ENCODE results near the gene PRDM5.
"Not testable (repeated sequence)": the region's sequence is repeated elsewhere in the genome, so short reads cannot be mapped to it uniquely, and the experiment has no call there.

The PRDM5 gene

GRCh38 chr4:120741636-120742035, 180.9 kb downstream of the PRDM5 start:
- not testable (repeated sequence) for DNase-seq

- no peak for DNase-seq
Measured at GRCh38 chr4:120736312-120736711, 186.2 kb downstream of the PRDM5 start.

GRCh38 chr4:120733968-120734367, 188.6 kb downstream of the PRDM5 start:
- no peak for DNase-seq

GRCh38 chr4:120733054-120733453, 189.5 kb downstream of the PRDM5 start:
- DNase-seq, result no peak

- DNase-seq, result no peak
Measured at GRCh38 chr4:120731561-120731960, 191.0 kb downstream of the PRDM5 start.

- DNase-seq, result no peak
Measured at GRCh38 chr4:120730777-120731320, 191.7 kb downstream of the PRDM5 start.

- no peak for DNase-seq
Measured at GRCh38 chr4:120728892-120729675, 193.4 kb downstream of the PRDM5 start.

GRCh38 chr4:120725639-120726580, 196.6 kb downstream of the PRDM5 start:
- DNase-seq, result no peak

- DNase-seq, result no peak
Measured at GRCh38 chr4:120724656-120725055, 197.9 kb downstream of the PRDM5 start.

- DNase-seq, result no peak
Measured at GRCh38 chr4:120723986-120724385, 198.5 kb downstream of the PRDM5 start.

- no peak for DNase-seq
Measured at GRCh38 chr4:120723105-120723504, 199.4 kb downstream of the PRDM5 start.

- DNase-seq, result no peak
Measured at GRCh38 chr4:120722655-120723054, 199.9 kb downstream of the PRDM5 start.

GRCh38 chr4:120720354-120720934, 202.1 kb downstream of the PRDM5 start:
- DNase-seq, result no peak

- DNase-seq, result no peak
Measured at GRCh38 chr4:120718979-120719566, 203.5 kb downstream of the PRDM5 start.

GRCh38 chr4:120716346-120716745, 206.2 kb downstream of the PRDM5 start:
- no peak for DNase-seq

GRCh38 chr4:120714417-120715010, 208.0 kb downstream of the PRDM5 start:
- DNase-seq, result no peak

- no peak for DNase-seq
Measured at GRCh38 chr4:120709991-120710390, 212.5 kb downstream of the PRDM5 start.

GRCh38 chr4:120704538-120704937, 218.0 kb downstream of the PRDM5 start:
- DNase-seq, result no peak

- peak; percentile 46 for DNase-seq
Measured at GRCh38 chr4:120703908-120704307, 218.6 kb downstream of the PRDM5 start.

GRCh38 chr4:120699354-120699753, 223.2 kb downstream of the PRDM5 start:
- DNase-seq, result no peak

GRCh38 chr4:120694973-120695372, 227.6 kb downstream of the PRDM5 start:
- no peak for DNase-seq

- DNase-seq, result no peak
Measured at GRCh38 chr4:120693816-120694215, 228.7 kb downstream of the PRDM5 start.

Measured in inflammatory macrophage treated with lipopolysaccharide for 4 hours (primary cell).